Transverse colon (tissue), 4 donors: ENCODE data around the gene PMF1.

Source experiments
- EP300 ChIP-seq: sonication (generic); formaldehyde crosslinking; IDR thresholded peaks from one replicate; pipeline ENCODE4 v1.6.1; 2017; ENCODE audit warnings: antibody characterized with exemption, low read depth
- POLR2AphosphoS5 ChIP-seq, 3 donors: sonication (generic); formaldehyde crosslinking; IDR thresholded peaks; one replicate each; pipeline ENCODE4 v1.6.1; 2016; ENCODE audit warnings: antibody characterized with exemption in 3 of 3
- TF ChIP-seq, protein P1 (sequence below), 5 experiments: fragments of 200-600 bp in 3 of 5; fragments of 450-650 bp in 2 of 5; sonication (generic) in 3 of 5; IDR thresholded peaks; 1 replicate in 2 of 5; 2 replicates in 3 of 5; pipeline ENCODE4 v1.5.1; 2016 to 2017; ENCODE audit warnings: antibody characterized with exemption in 5 of 5, inconsistent platforms in 3 of 5, mild to moderate bottlenecking in 2 of 5, moderate library complexity in 1 of 5

GRCh38 chr1:156246781-156247459, 34.1 kb downstream of the PMF1 start:
- TF ChIP-seq, protein P1, sequence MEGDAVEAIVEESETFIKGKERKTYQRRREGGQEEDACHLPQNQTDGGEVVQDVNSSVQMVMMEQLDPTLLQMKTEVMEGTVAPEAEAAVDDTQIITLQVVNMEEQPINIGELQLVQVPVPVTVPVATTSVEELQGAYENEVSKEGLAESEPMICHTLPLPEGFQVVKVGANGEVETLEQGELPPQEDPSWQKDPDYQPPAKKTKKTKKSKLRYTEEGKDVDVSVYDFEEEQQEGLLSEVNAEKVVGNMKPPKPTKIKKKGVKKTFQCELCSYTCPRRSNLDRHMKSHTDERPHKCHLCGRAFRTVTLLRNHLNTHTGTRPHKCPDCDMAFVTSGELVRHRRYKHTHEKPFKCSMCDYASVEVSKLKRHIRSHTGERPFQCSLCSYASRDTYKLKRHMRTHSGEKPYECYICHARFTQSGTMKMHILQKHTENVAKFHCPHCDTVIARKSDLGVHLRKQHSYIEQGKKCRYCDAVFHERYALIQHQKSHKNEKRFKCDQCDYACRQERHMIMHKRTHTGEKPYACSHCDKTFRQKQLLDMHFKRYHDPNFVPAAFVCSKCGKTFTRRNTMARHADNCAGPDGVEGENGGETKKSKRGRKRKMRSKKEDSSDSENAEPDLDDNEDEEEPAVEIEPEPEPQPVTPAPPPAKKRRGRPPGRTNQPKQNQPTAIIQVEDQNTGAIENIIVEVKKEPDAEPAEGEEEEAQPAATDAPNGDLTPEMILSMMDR (IDR thresholded peaks at IDR 0.05) = no peak
- TF ChIP-seq POLR2AphosphoS5 (IDR thresholded peaks at IDR 0.05) = no peak
- no peak for TF ChIP-seq EP300
